ENCODE data around the gene MYEF2.

GRCh38 chr15:48176957-48177356 lies 1.1 kb downstream of the MYEF2 start:
- TF ChIP-seq, protein P1, sequence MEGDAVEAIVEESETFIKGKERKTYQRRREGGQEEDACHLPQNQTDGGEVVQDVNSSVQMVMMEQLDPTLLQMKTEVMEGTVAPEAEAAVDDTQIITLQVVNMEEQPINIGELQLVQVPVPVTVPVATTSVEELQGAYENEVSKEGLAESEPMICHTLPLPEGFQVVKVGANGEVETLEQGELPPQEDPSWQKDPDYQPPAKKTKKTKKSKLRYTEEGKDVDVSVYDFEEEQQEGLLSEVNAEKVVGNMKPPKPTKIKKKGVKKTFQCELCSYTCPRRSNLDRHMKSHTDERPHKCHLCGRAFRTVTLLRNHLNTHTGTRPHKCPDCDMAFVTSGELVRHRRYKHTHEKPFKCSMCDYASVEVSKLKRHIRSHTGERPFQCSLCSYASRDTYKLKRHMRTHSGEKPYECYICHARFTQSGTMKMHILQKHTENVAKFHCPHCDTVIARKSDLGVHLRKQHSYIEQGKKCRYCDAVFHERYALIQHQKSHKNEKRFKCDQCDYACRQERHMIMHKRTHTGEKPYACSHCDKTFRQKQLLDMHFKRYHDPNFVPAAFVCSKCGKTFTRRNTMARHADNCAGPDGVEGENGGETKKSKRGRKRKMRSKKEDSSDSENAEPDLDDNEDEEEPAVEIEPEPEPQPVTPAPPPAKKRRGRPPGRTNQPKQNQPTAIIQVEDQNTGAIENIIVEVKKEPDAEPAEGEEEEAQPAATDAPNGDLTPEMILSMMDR (IDR thresholded peaks at IDR 0.05): no peak
- TF ChIP-seq POLR2AphosphoS5 (IDR thresholded peaks at IDR 0.05; ENCODE audit: low read depth, low read length): no peak
- no peak for TF ChIP-seq RAD21 (IDR thresholded peaks at IDR 0.05; ENCODE audit: low read length)
- TF ChIP-seq YY1 (IDR thresholded peaks at IDR 0.05; ENCODE audit: low read depth): no peak
- no peak for TF ChIP-seq GATA2 (CRISPR knock-in tag; IDR thresholded peaks at IDR 0.05)
- TF ChIP-seq, protein P2, sequence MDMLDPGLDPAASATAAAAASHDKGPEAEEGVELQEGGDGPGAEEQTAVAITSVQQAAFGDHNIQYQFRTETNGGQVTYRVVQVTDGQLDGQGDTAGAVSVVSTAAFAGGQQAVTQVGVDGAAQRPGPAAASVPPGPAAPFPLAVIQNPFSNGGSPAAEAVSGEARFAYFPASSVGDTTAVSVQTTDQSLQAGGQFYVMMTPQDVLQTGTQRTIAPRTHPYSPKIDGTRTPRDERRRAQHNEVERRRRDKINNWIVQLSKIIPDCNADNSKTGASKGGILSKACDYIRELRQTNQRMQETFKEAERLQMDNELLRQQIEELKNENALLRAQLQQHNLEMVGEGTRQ (IDR thresholded peaks at IDR 0.05; ENCODE audit: borderline replicate concordance, low read depth, low read length): no peak
- TF ChIP-seq EP300 (IDR thresholded peaks at IDR 0.05; ENCODE audit: borderline replicate concordance in 1 of 2, low read depth in 1 of 2, low read length in 1 of 2): no peak
- no peak for TF ChIP-seq EZH2phosphoT487 (IDR thresholded peaks at IDR 0.05; ENCODE audit: borderline replicate concordance, low read depth)
- no peak for TF ChIP-seq FOXM1 (IDR thresholded peaks at IDR 0.05; ENCODE audit: low read depth)
- TF ChIP-seq MAX (IDR thresholded peaks at IDR 0.05; ENCODE audit: low read depth): no peak
- TF ChIP-seq FOSL2 (IDR thresholded peaks at IDR 0.05; ENCODE audit: borderline replicate concordance, low read depth): no peak
